Adrenal gland (tissue), 12 donors: ENCODE data around the gene NFATC1. TPM values are rescaled to one million over a fixed set of nuclear protein-coding genes. Genes with fewer than 3 reads are reported as not detected.

Experiments used
- DNase-seq, 7 donors: peaks; one replicate each; pipeline ENCODE4 v3.0.0-alpha.2; 2019 to 2020
- H3K27ac ChIP-seq, 5 donors: fragments of 200-600 bp; sonication (generic) in 4 of 5; 1 replicate in 3 of 5; 2 replicates in 2 of 5; pipeline versions ENCODE4 v1.5.1 to v1.8.0; 2016 to 2020; ENCODE audit warnings: mild to moderate bottlenecking in 1 of 5
- H3K27me3 ChIP-seq: fragments of 200-600 bp; 2 replicates; pipeline ENCODE4 v1.8.0; 2021
- H3K36me3 ChIP-seq, 2 donors: fragments of 200-600 bp; replicated peaks in 1 of 2; 1 replicate in 1 of 2; 2 replicates in 1 of 2; pipeline versions ENCODE4 v1.5.1 to v1.8.0; 2018 to 2022
- H3K4me1 ChIP-seq, 2 donors: fragments of 200-600 bp; replicated peaks in 1 of 2; 1 replicate in 1 of 2; 2 replicates in 1 of 2; pipeline versions ENCODE4 v1.5.1 to v1.8.0; 2018 to 2021
- H3K4me3 ChIP-seq, 4 donors: fragments of 200-600 bp; sonication (generic) in 3 of 4; one replicate each; pipeline ENCODE4 v1.5.1; 2016 to 2018
- H3K9me3 ChIP-seq, 3 donors: fragments of 200-600 bp; sonication (generic) in 1 of 3; replicated peaks in 1 of 3; 1 replicate in 2 of 3; 2 replicates in 1 of 3; pipeline versions ENCODE4 v1.5.1 to v1.8.0; 2016 to 2021
- POLR2A ChIP-seq, 2 donors: fragments of 450-650 bp; IDR thresholded peaks; one replicate each; pipeline ENCODE4 v1.6.1; 2017; ENCODE audit warnings: antibody characterized with exemption in 2 of 2, mild to moderate bottlenecking in 2 of 2, moderate library complexity in 1 of 2
- WGBS, 4 donors: extraction: QIAGEN DNeasy Blood & Tissue Kit in 2 of 4; methylation state at CpG; one replicate each; pipeline versions ENCODE4 v1.1.5 to v1.1.7; 2013 to 2017; 5-methylcytosine and 5-hydroxymethylcytosine counted together
- intact Hi-C, 2 donors: fragments of 100-400 bp; cut with DNase I; formaldehyde crosslinking; loops; one replicate each; pipeline versions ENCODE4 v1.14.1 to v1.15.0; 2022 to 2023
- polyA plus RNA-seq, 3 donors: library from polyadenylated mRNA; stranded (reverse); fragments of 200-250 nt in 2 of 3; fragments of 350-450 nt in 1 of 3; fragmentation: Illumina TruSeq in 1 of 3; extraction: RNeasy Lipid Tissue Mini Kit (QIAGEN cat#74804) in 1 of 3; gene quantifications; one replicate each; pipeline ENCODE4 v1.2.3, GENCODE V29; 2013 to 2014
- total RNA-seq, 9 donors: library from RNA; depleted of rRNA in 4 of 9; stranded (reverse); fragments of >200 nt in 4 of 9; fragments of 120-200 nt in 1 of 9; fragmentation: NEBNext Ultra II Directional in 1 of 9; extraction: Animal tissue kit (Norgen Biotek cat#: 25700) in 1 of 9; gene quantifications; one replicate each; pipeline versions ENCODE4 v1.1.0 to v1.2.4, GENCODE V29; 2013 to 2023
- TF ChIP-seq, protein P1 (sequence below), 6 experiments: fragments of 450-650 bp in 4 of 6; fragments of 200-600 bp in 2 of 6; sonication (generic) in 1 of 6; IDR thresholded peaks; 1 replicate in 5 of 6; 2 replicates in 1 of 6; pipeline versions ENCODE4 v1.5.1 to v1.8.0; 2016 to 2021; ENCODE audit warnings: antibody characterized with exemption in 6 of 6, mild to moderate bottlenecking in 2 of 6, moderate library complexity in 1 of 6
- donor health status: healthy with polysubstance abuse.
- donor health status: Bipolar disorder and iron deficiency.
- donor health status: DM: yes; HTN: yes; CAD: no.
- donor health status: DM: no; HTN: no; CAD: no.
- donor health status: DM: no; HTN: no; CAD: no.
- donor health status: DM: yes; HTN: yes; CAD: no.

Gene NFATC1
- total and polyA plus RNA-seq, 12 donors, result 0.50 to 20.9 (median 6.7) TPM

- Histone ChIP-seq H3K9me3 (no peaks in the 10 kb centered on the region), H3K4me3 (no peak overlapping the region), H3K27me3 (no peaks in the 10 kb centered on the region), H3K4me1 (no peaks in the 10 kb centered on the region), H3K27ac (peak overlapping the region in 1 of 5 donors; percentile 65), H3K36me3 (peaks cover 0 to 10% of the 10 kb centered on the region in 2 donors)
- intact Hi-C loops, result no loop called here
- TF ChIP-seq, protein P1, sequence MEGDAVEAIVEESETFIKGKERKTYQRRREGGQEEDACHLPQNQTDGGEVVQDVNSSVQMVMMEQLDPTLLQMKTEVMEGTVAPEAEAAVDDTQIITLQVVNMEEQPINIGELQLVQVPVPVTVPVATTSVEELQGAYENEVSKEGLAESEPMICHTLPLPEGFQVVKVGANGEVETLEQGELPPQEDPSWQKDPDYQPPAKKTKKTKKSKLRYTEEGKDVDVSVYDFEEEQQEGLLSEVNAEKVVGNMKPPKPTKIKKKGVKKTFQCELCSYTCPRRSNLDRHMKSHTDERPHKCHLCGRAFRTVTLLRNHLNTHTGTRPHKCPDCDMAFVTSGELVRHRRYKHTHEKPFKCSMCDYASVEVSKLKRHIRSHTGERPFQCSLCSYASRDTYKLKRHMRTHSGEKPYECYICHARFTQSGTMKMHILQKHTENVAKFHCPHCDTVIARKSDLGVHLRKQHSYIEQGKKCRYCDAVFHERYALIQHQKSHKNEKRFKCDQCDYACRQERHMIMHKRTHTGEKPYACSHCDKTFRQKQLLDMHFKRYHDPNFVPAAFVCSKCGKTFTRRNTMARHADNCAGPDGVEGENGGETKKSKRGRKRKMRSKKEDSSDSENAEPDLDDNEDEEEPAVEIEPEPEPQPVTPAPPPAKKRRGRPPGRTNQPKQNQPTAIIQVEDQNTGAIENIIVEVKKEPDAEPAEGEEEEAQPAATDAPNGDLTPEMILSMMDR (IDR thresholded peaks at IDR 0.05), result no peak
- TF ChIP-seq POLR2A (IDR thresholded peaks at IDR 0.05), result no peak
- 79 to 87% (median 82%) methylated on average over 35 to 50 of the region's 50 CpGs for WGBS, 4 donors
- DNase-seq, result peak in 2 of 7 donors; percentile 7 to 38
Measured at GRCh38 chr18:79484661-79485621, 89.2 kb downstream of the NFATC1 start.

GRCh38 chr18:79485788-79486355 lies 90.1 kb downstream of the NFATC1 start:
- no peaks in the 10 kb centered on the region for H3K9me3 ChIP-seq
- no peaks in the 10 kb centered on the region for H3K4me1 ChIP-seq
- H3K27me3 ChIP-seq, result no peaks in the 10 kb centered on the region
- peaks cover 0 to 10% of the 10 kb centered on the region in 2 donors for H3K36me3 ChIP-seq
- no peak overlapping the region for H3K4me3 ChIP-seq
- intact Hi-C loops, result no loop called here
- peak in 1 of 7 donors; percentile 4 for DNase-seq
- peak overlapping the region in 1 of 5 donors; percentile 65 for H3K27ac ChIP-seq
- 65 to 74% (median 71%) methylated on average over 16 of the region's 16 CpGs for WGBS, 4 donors
- TF ChIP-seq POLR2A (IDR thresholded peaks at IDR 0.05), result no peak
- TF ChIP-seq, protein P1 (IDR thresholded peaks at IDR 0.05), result no peak

DNA sequence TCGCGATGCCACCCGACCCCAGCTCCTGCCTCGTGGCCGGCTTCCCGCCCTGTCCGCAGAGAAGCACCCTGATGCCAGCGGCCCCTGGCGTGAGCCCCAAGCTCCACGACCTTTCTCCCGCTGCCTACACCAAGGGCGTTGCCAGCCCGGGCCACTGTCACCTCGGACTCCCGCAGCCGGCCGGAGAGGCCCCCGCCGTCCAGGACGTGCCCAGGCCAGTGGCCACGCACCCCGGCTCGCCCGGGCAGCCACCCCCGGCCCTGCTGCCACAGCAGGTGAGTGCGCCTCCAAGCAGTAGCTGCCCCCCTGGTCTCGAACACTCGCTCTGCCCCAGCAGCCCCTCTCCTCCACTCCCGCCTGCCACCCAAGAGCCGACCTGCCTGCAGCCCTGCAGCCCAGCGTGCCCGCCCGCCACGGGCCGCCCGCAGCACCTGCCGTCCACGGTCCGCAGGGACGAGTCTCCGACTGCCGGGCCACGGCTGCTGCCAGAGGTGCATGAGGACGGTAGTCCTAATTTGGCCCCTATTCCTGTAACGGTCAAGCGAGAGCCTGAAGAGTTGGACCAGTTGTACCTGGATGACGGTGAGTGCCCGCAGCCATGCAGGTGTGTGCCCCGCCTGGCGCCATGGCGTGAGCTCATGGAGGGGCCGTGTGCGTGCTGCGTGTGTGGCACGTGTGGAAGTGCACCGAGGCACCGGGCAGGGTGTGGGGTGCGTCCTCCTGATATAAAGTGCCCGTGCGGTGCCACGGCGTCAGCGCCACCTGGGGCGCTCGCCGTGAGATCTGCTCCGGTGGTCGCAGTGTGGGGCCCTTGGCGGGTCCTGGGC lies 90.8 kb downstream of the NFATC1 start:
- H3K9me3 ChIP-seq, result no peaks in the 10 kb centered on the region
- no peaks in the 10 kb centered on the region for H3K4me1 ChIP-seq
- TF ChIP-seq, protein P1 (IDR thresholded peaks at IDR 0.05), result no peak
- TF ChIP-seq POLR2A (IDR thresholded peaks at IDR 0.05), result no peak
- no peak overlapping the region for H3K4me3 ChIP-seq
- peaks cover 0 to 10% of the 10 kb centered on the region in 2 donors for H3K36me3 ChIP-seq
- WGBS, 4 donors, result 91 to 95% (median 93%) methylated on average over 27 to 69 of the region's 69 CpGs
- peak in 1 of 7 donors; percentile 5 for DNase-seq
- no peaks in the 10 kb centered on the region for H3K27me3 ChIP-seq
- no peak overlapping the region for H3K27ac ChIP-seq
- intact Hi-C loops, result no loop called here
